Breast epithelium (tissue), 3 donors: Measurements from ENCODE around the gene TMEM204.

Source experiments
- POLR2A ChIP-seq: fragments of 450-650 bp; IDR thresholded peaks from one replicate; pipeline ENCODE4 v1.6.1; 2016; ENCODE audit warnings: antibody characterized with exemption, mild to moderate bottlenecking, moderate library complexity
- POLR2AphosphoS5 ChIP-seq, 3 donors: sonication (generic); formaldehyde crosslinking; IDR thresholded peaks; one replicate each; pipeline ENCODE4 v1.6.1; 2017; ENCODE audit warnings: antibody characterized with exemption in 3 of 3
- TF ChIP-seq, protein P1 (sequence below), 3 donors: fragments of 450-650 bp; IDR thresholded peaks; one replicate each; pipeline ENCODE4 v1.5.1; 2016 to 2017; ENCODE audit warnings: antibody characterized with exemption in 3 of 3, mild to moderate bottlenecking in 3 of 3, moderate library complexity in 3 of 3

- TF ChIP-seq, protein P1, sequence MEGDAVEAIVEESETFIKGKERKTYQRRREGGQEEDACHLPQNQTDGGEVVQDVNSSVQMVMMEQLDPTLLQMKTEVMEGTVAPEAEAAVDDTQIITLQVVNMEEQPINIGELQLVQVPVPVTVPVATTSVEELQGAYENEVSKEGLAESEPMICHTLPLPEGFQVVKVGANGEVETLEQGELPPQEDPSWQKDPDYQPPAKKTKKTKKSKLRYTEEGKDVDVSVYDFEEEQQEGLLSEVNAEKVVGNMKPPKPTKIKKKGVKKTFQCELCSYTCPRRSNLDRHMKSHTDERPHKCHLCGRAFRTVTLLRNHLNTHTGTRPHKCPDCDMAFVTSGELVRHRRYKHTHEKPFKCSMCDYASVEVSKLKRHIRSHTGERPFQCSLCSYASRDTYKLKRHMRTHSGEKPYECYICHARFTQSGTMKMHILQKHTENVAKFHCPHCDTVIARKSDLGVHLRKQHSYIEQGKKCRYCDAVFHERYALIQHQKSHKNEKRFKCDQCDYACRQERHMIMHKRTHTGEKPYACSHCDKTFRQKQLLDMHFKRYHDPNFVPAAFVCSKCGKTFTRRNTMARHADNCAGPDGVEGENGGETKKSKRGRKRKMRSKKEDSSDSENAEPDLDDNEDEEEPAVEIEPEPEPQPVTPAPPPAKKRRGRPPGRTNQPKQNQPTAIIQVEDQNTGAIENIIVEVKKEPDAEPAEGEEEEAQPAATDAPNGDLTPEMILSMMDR (IDR thresholded peaks at IDR 0.05) = no peak
- TF ChIP-seq POLR2A (no peak), POLR2AphosphoS5 (IDR thresholded peaks at IDR 0.05) (no peak)
These were observed 48.3 kb downstream of the TMEM204 start for GRCh38 chr16:1581804-1582203.
